ENCODE measurements around the gene IL19. TPM values are rescaled to one million over a fixed set of nuclear protein-coding genes. Genes with fewer than 3 reads are reported as not detected.

IL19 gene
- total RNA-seq, 1 experiment from 2014 or later = not detected

DNA sequence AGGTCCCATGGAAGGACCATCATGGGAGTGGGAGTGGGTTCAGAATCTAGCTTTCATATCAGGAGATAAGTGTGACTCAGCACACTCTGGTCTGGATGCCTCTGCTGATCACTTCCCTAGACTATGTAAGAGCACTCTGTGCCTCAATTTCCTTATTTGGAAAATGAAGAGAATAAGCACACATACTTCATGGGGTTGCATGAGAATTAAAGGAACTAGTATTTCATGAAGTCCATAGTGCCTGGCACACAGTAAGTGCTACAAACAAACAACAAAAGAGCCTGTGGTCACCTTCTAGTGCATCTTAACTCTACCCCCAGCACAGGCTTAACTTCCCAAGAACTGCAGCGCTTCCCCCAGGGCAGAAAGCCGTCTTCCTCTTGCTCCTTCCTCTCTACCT, 85.3 kb downstream of the IL19 start:
- Histone ChIP-seq H3K9ac (ENCODE audit: extremely low read depth, insufficient read length, low read length) (no peak overlapping the region), H2AK5ac (ENCODE audit: insufficient read length, low read length) (no peak overlapping the region), H4K91ac (ENCODE audit: insufficient read length, low read depth, low read length) (no peak overlapping the region), H3K23ac (ENCODE audit: insufficient read length, low read depth, low read length) (no peak overlapping the region), H3T11ph (ENCODE audit: low read length) (no peak overlapping the region), H3K27ac (ENCODE audit: insufficient read length, low read depth, low read length) (no peak overlapping the region), H4K8ac (replicated peaks; ENCODE audit: insufficient read length, low read depth, low read length) (no peak overlapping the region), H3K18ac (ENCODE audit: insufficient read length, low read depth, low read length) (no peak overlapping the region), H3K14ac (ENCODE audit: insufficient read depth, low read length) (no peak overlapping the region), H3K79me1 (ENCODE audit: insufficient read depth, low read depth, low read length, poor library complexity, severe bottlenecking) (no peaks in the 10 kb centered on the region), H3K23me2 (ENCODE audit: insufficient read length, low read depth, low read length, poor library complexity, severe bottlenecking) (no peaks in the 10 kb centered on the region), H2BK15ac (ENCODE audit: low read depth, low read length) (no peak overlapping the region), H3K27me3 (ENCODE audit: insufficient read depth, low read length) (no peaks in the 10 kb centered on the region), H4K5ac (ENCODE audit: insufficient read length, low read depth, low read length) (no peak overlapping the region), H3K4me1 (ENCODE audit: insufficient read depth, low read length) (no peaks in the 10 kb centered on the region), H3K9me3 (ENCODE audit: control insufficient read depth, low read depth, low read length) (no peaks in the 10 kb centered on the region), H2BK20ac (ENCODE audit: low read depth, low read length, poor library complexity, severe bottlenecking) (no peak overlapping the region), H2BK12ac (ENCODE audit: insufficient read length, low read depth, low read length) (no peak overlapping the region), H3K4ac (ENCODE audit: low read depth, low read length) (no peak overlapping the region), H2AFZ (ENCODE audit: low read length) (no peak overlapping the region), H4K20me1 (ENCODE audit: control insufficient read depth, insufficient read depth, insufficient read length) (no peaks in the 10 kb centered on the region), H2BK5ac (ENCODE audit: insufficient read length, low read length) (no peak overlapping the region), H3K79me2 (ENCODE audit: insufficient read depth, low read length) (no peaks in the 10 kb centered on the region), H3K56ac (ENCODE audit: insufficient read length, low read depth, low read length) (no peak overlapping the region), H2BK120ac (ENCODE audit: low read depth, low read length, poor library complexity, severe bottlenecking) (no peak overlapping the region), H3K4me2 (ENCODE audit: insufficient read depth, insufficient read length, low read length) (no peak overlapping the region)
- peaks cover 18 to 22% of the 10 kb centered on the region in 2 experiments for H3K9me3 Mint-ChIP-seq
- no peak overlapping the region for H3K4me3 Mint-ChIP-seq
- peaks cover 25% of the 10 kb centered on the region for H3K27me3 Mint-ChIP-seq (ENCODE audit: low read depth)
- TF ChIP-seq, protein P1, sequence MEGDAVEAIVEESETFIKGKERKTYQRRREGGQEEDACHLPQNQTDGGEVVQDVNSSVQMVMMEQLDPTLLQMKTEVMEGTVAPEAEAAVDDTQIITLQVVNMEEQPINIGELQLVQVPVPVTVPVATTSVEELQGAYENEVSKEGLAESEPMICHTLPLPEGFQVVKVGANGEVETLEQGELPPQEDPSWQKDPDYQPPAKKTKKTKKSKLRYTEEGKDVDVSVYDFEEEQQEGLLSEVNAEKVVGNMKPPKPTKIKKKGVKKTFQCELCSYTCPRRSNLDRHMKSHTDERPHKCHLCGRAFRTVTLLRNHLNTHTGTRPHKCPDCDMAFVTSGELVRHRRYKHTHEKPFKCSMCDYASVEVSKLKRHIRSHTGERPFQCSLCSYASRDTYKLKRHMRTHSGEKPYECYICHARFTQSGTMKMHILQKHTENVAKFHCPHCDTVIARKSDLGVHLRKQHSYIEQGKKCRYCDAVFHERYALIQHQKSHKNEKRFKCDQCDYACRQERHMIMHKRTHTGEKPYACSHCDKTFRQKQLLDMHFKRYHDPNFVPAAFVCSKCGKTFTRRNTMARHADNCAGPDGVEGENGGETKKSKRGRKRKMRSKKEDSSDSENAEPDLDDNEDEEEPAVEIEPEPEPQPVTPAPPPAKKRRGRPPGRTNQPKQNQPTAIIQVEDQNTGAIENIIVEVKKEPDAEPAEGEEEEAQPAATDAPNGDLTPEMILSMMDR (conservative IDR thresholded peaks at IDR 0.05) = no peak
- H3K27ac Mint-ChIP-seq = no peak overlapping the region
- peaks cover 0 to 11% (median 0%) of the 10 kb centered on the region in 3 experiments; a peak in 2 of 7 replicates for H3K36me3 Mint-ChIP-seq (ENCODE audit: insufficient read depth in 1 of 3, low read depth in 3 of 3)
- WGBS (ENCODE audit: extremely low coverage, insufficient read length, low lambda C conversion rate) = no CpG with 5 or more reads among the region's 2 CpGs
- no peak for DNase-seq
- H3K4me1 Mint-ChIP-seq = peaks cover 0 to 2% of the 10 kb centered on the region in 2 experiments; a peak in 1 of 4 replicates

Data from H9 (cell line).